NCI-H146 treated with DMSO at 0.1 percent for 48 hours (cell line): ENCODE results near the gene YTHDC1.

Source experiments
- DNase-seq: peaks from one replicate; lab custom pipeline; 2025; ENCODE audit not compliant: unreplicated experiment; lab: John Stamatoyannopoulos, UW

Gene YTHDC1

GRCh38 chr4:68359508-68359907 is 9.6 kb upstream of the YTHDC1 start:
- DNase-seq = no peak

- no peak for DNase-seq
Observed at GRCh38 chr4:68358988-68359387, 9.1 kb upstream of the YTHDC1 start.

- DNase-seq = no peak
Observed at GRCh38 chr4:68352791-68353190, 2.9 kb upstream of the YTHDC1 start.

GRCh38 chr4:68349279-68349648 is 626 bp downstream of the YTHDC1 start:
- DNase-seq = peak; percentile 27

- no peak for DNase-seq
Observed at GRCh38 chr4:68348577-68348976, 1.3 kb downstream of the YTHDC1 start.

- DNase-seq = no peak
Observed at GRCh38 chr4:68347845-68348244, 2.0 kb downstream of the YTHDC1 start.

- DNase-seq = no peak
Observed at GRCh38 chr4:68346461-68346860, 3.4 kb downstream of the YTHDC1 start.

GRCh38 chr4:68344785-68345184 is 5.1 kb downstream of the YTHDC1 start:
- no peak for DNase-seq

GRCh38 chr4:68344049-68344448 is 5.8 kb downstream of the YTHDC1 start:
- DNase-seq = no peak

- no peak for DNase-seq
Observed at GRCh38 chr4:68342134-68342533, 7.8 kb downstream of the YTHDC1 start.

- no peak for DNase-seq
Observed at GRCh38 chr4:68338625-68339024, 11.3 kb downstream of the YTHDC1 start.

GRCh38 chr4:68337522-68337921 is 12.4 kb downstream of the YTHDC1 start:
- no peak for DNase-seq

GRCh38 chr4:68337004-68337403 is 12.9 kb downstream of the YTHDC1 start:
- DNase-seq = no peak

GRCh38 chr4:68336530-68336929 is 13.4 kb downstream of the YTHDC1 start:
- no peak for DNase-seq

GRCh38 chr4:68326141-68326540 is 23.7 kb downstream of the YTHDC1 start:
- no peak for DNase-seq

- DNase-seq = no peak
Observed at GRCh38 chr4:68324519-68325262, 25.2 kb downstream of the YTHDC1 start.

- no peak for DNase-seq
Observed at GRCh38 chr4:68319040-68319439, 30.9 kb downstream of the YTHDC1 start.

GRCh38 chr4:68316193-68316969 is 33.5 kb downstream of the YTHDC1 start:
- DNase-seq = no peak

- DNase-seq = no peak
Observed at GRCh38 chr4:68310651-68311247, 39.1 kb downstream of the YTHDC1 start.

GRCh38 chr4:68304731-68305130 is 45.2 kb downstream of the YTHDC1 start:
- DNase-seq = no peak

- DNase-seq = no peak
Observed at GRCh38 chr4:68299492-68300457, 50.1 kb downstream of the YTHDC1 start.
